Measurements from ENCODE around the gene ZNF281.
"Not testable (repeated sequence)": the region's sequence is repeated elsewhere in the genome, so short reads cannot be mapped to it uniquely, and the experiment has no call there.

ZNF281 gene

DNA sequence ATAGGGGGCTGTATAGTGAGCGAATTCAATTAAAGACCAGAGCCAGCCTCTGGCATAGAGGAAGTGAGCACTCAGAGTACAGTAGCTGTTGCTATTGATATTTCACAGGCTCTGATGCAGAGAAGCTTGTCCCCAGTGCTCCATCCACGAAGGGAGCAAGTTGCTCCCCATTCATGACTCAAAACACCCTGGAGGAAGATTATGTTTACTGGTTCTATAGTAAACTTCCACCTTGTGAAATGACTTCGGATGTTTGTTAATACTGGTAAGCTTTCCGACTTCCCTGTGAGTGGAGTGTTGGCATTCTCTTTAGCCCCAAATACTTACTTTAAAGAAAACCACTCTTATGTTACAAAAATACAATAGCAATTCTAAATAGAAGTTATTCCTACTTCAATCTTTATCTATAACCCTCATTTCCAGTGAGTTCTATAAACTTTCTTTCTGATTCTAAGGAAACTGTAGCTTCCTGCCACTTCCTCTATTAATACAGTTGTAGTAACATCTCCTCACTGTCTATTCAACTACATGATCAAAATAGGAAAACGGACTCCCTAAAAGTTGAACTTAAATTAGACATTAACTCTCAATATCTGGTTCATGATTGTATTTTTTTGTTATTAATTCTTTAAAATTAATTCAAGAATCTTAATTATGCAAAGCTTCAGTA lies 46.4 kb downstream of the ZNF281 start:
- DNase-seq = no peak

- no peak for DNase-seq
These were observed 47.4 kb downstream of the ZNF281 start for GRCh38 chr1:200362421-200362820.

DNA sequence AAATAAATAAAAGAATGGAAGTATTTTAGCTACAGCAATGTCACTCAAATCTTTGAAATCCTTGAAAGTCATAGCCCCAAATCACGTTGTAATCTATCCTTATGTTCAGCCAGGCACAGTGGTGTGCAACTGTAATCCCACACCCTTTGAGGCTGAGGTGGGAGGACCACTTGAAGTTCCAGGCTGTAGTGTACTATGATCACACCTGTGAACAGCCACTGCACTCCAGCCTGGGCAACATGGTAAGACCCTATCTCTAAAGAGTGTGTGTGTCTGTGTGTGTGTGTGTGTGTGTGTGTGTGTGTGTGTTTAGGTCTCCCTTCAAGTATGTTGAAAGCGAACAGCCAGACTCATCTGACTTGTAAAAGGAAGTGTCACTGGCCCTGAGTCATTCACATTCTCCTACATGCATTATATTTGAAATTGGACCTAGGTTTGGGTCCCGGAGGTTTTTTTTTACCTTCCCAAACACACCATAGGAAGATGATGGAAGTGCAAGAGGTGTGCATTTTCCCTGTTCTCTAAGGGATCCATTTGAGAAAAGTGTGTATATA lies 50.1 kb downstream of the ZNF281 start:
- DNase-seq = no peak

- DNase-seq = not testable (repeated sequence)
These were observed 51.9 kb downstream of the ZNF281 start for GRCh38 chr1:200357925-200358324.

DNA sequence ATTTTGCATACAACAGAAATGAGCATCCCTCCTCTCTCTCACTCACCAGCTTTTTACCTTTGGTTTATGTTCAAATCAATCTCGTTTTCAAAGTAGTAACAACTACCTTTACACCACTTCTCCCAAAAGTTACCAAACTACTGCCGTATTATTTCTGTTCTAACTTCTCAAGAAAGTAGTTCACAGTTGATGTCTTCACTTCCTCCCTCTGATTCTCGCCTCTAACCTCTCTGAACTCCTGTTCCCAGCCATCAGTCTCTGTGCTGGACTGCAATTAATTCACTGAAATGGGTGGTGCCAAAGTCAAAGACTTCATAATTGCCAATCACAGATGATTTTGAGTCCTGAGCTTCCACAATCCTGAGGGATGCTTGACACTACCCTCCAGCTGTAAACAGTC lies 54.0 kb downstream of the ZNF281 start:
- DNase-seq = no peak

Measured in cerebellar nuclear complex (tissue), 1 donor.